GM08714 (cell line): ENCODE results near the gene CAPRIN1.
"Not testable (repeated sequence)": the region's sequence is repeated elsewhere in the genome, so short reads cannot be mapped to it uniquely, and the experiment has no call there.

ENCODE experiments used
- H3K4me3 ChIP-seq: fragments of 200-500 bp; sonication (Bioruptor generic); 2 replicates; pipeline ENCODE4 v1.5.1; 2014; ENCODE audit warnings: mild to moderate bottlenecking, low read length, inconsistent platforms
- ZNF274 ChIP-seq: IDR thresholded peaks from 2 replicates; pipeline ENCODE4 v1.6.1; 2012; ENCODE audit warnings: mild to moderate bottlenecking, low read depth, low read length

The CAPRIN1 gene

GRCh38 chr11:34065505-34066203 is 14.1 kb downstream of the CAPRIN1 start:
- TF ChIP-seq ZNF274 = no peak
- H3K4me3 ChIP-seq = no peak overlapping the region

GRCh38 chr11:34066766-34067165 is 15.2 kb downstream of the CAPRIN1 start:
- H3K4me3 ChIP-seq = not testable (repeated sequence)

GRCh38 chr11:34067383-34068065 is 16.0 kb downstream of the CAPRIN1 start:
- H3K4me3 ChIP-seq = no peak overlapping the region
- no peak for TF ChIP-seq ZNF274

- TF ChIP-seq ZNF274 = no peak
- no peak overlapping the region for H3K4me3 ChIP-seq
Observed at GRCh38 chr11:34068111-34068510, 16.6 kb downstream of the CAPRIN1 start.

- H3K4me3 ChIP-seq = not testable (repeated sequence)
Observed at GRCh38 chr11:34071306-34071705, 19.8 kb downstream of the CAPRIN1 start.

GRCh38 chr11:34072041-34072440 is 20.5 kb downstream of the CAPRIN1 start:
- no peak for TF ChIP-seq ZNF274

GRCh38 chr11:34072832-34073231 is 21.3 kb downstream of the CAPRIN1 start:
- TF ChIP-seq ZNF274 = no peak
- no peak overlapping the region for H3K4me3 ChIP-seq

More at GRCh38 chr11:34072041-34072440, 20.5 kb downstream of the CAPRIN1 start:
- no peak overlapping the region for H3K4me3 ChIP-seq

GRCh38 chr11:34074391-34074790 is 22.9 kb downstream of the CAPRIN1 start:
- H3K4me3 ChIP-seq = no peak overlapping the region
- TF ChIP-seq ZNF274 = no peak

- TF ChIP-seq ZNF274 = no peak
- H3K4me3 ChIP-seq = no peak overlapping the region
Observed at GRCh38 chr11:34075178-34075820, 23.8 kb downstream of the CAPRIN1 start.

- no peak for TF ChIP-seq ZNF274
Observed at GRCh38 chr11:34080609-34081008, 29.1 kb downstream of the CAPRIN1 start.

GRCh38 chr11:34084637-34085036 is 33.1 kb downstream of the CAPRIN1 start:
- H3K4me3 ChIP-seq = no peak overlapping the region
- no peak for TF ChIP-seq ZNF274

More at GRCh38 chr11:34080609-34081008, 29.1 kb downstream of the CAPRIN1 start:
- no peak overlapping the region for H3K4me3 ChIP-seq

- no peak for TF ChIP-seq ZNF274
- H3K4me3 ChIP-seq = no peak overlapping the region
Observed at GRCh38 chr11:34086554-34087283, 35.2 kb downstream of the CAPRIN1 start.

GRCh38 chr11:34091825-34092224 is 40.3 kb downstream of the CAPRIN1 start:
- H3K4me3 ChIP-seq = no peak overlapping the region
- TF ChIP-seq ZNF274 = no peak

GRCh38 chr11:34094900-34095299 is 43.4 kb downstream of the CAPRIN1 start:
- H3K4me3 ChIP-seq = not testable (repeated sequence)

- TF ChIP-seq ZNF274 = no peak
- H3K4me3 ChIP-seq = no peak overlapping the region
Observed at GRCh38 chr11:34098813-34099212, 47.3 kb downstream of the CAPRIN1 start.
